Activated CD8-positive, alpha-beta T cell treated with anti-CD3 and anti-CD28 coated beads for 36 hours (primary cell): Measurements from ENCODE around the gene OVOL1. TPM values are rescaled to one million over a fixed set of nuclear protein-coding genes. Genes with fewer than 3 reads are reported as not detected.
"Not testable (repeated sequence)": the region's sequence is repeated elsewhere in the genome, so short reads cannot be mapped to it uniquely, and the experiment has no call there.

Experiments
- ATAC-seq: fragments of 200-7000 bp; cut with Tn5 transposase; one replicate; pipeline ENCODE4 v1.10.0; 2021; ENCODE audit warnings: mild to moderate bottlenecking, moderate library complexity
- CTCF ChIA-PET: fragments of 350-600 bp; sonication (Branson Sonifier 250); formaldehyde crosslinking; loops from one replicate; lab custom pipeline; 2021; ENCODE audit warnings: antibody characterized with exemption; lab: Charles Lee
- POLR2A ChIA-PET: fragments of 350-600 bp; sonication (Branson Sonifier 250); formaldehyde crosslinking; loops from one replicate; lab custom pipeline; 2021; ENCODE audit warnings: antibody characterized with exemption; lab: Charles Lee
- DNase-seq: peaks from one replicate; pipeline ENCODE4 v3.0.0-alpha.2; 2020
- H3K27ac Mint-ChIP-seq: one replicate; pipeline ENCODE4 v1.8.0; 2021; ENCODE audit warnings: mild to moderate bottlenecking, mixed read lengths
- H3K27me3 Mint-ChIP-seq: one replicate; pipeline ENCODE4 v1.8.0; 2021; ENCODE audit warnings: mixed read lengths
- H3K36me3 Mint-ChIP-seq: one replicate; pipeline ENCODE4 v1.8.0; 2021; ENCODE audit warnings: low read depth, mixed read lengths
- H3K4me1 Mint-ChIP-seq: one replicate; pipeline ENCODE4 v1.8.0; 2021; ENCODE audit warnings: low read depth, mixed read lengths
- H3K4me3 Mint-ChIP-seq: one replicate; pipeline ENCODE4 v1.8.0; 2021; ENCODE audit warnings: mild to moderate bottlenecking, moderate library complexity, mixed read lengths
- H3K9me3 Mint-ChIP-seq: one replicate; pipeline ENCODE4 v1.8.0; 2021; ENCODE audit warnings: mixed read lengths
- CTCF ChIP-seq: fragments of 200-600 bp; IDR thresholded peaks from one replicate; pipeline ENCODE4 v1.8.0; 2022; ENCODE audit warnings: antibody characterized with exemption, mild to moderate bottlenecking
- intact Hi-C: fragments of 100-400 bp; cut with micrococcal nuclease; formaldehyde crosslinking; loops from one replicate; pipeline ENCODE4 v1.10.0; 2022
- total RNA-seq, 2 experiments: library from RNA; stranded (reverse); gene quantifications; one replicate each; pipeline ENCODE4 v1.2.3, GENCODE V29; 2021

The OVOL1 gene
- total RNA-seq, 2 experiments from 2014 or later, result 0.90 to 1.2 TPM

- CTCF ChIA-PET, result interaction anchor here (1.6 to 4.5 kb wide), 3 partner anchors 13 to 51 kb away, joined by 3 to 26 read pairs (median 10); partner anchors contain the start of gene AP5B1
- DNase-seq, result no peak
- no peak overlapping the region for H3K4me3 Mint-ChIP-seq
- no peak for ATAC-seq
- intact Hi-C loops, result no loop called here
- peaks cover 4% of the 10 kb centered on the region for H3K4me1 Mint-ChIP-seq
- no peak for TF ChIP-seq CTCF
- H3K27ac Mint-ChIP-seq, result no peak overlapping the region
- H3K27me3 Mint-ChIP-seq, result no peaks in the 10 kb centered on the region
- H3K36me3 Mint-ChIP-seq, result no peaks in the 10 kb centered on the region
- POLR2A ChIA-PET, result interaction anchor here (0.8 kb wide), 1 partner anchor 1064 kb away, joined by 3 read pairs; no protein-coding TSS in a partner anchor
- no peaks in the 10 kb centered on the region for H3K9me3 Mint-ChIP-seq
Measured at GRCh38 chr11:65766535-65766934, 20.3 kb upstream of the OVOL1 start.

- Mint-ChIP-seq H3K4me3 (no peak overlapping the region), H3K4me1 (peaks cover 4% of the 10 kb centered on the region), H3K27ac (no peak overlapping the region), H3K9me3 (no peaks in the 10 kb centered on the region), H3K36me3 (no peaks in the 10 kb centered on the region), H3K27me3 (no peaks in the 10 kb centered on the region)
- DNase-seq (no peak), ATAC-seq (no peak)
- POLR2A ChIA-PET, result interaction anchor here (0.6 to 0.8 kb wide), 2 partner anchors 10 to 1065 kb away, joined by 3 read pairs; no protein-coding TSS in a partner anchor
- TF ChIP-seq CTCF, result no peak
- CTCF ChIA-PET, result interaction anchor here (1.0 to 4.5 kb wide), 4 partner anchors 9 to 50 kb away, joined by 3 to 26 read pairs (median 6); partner anchors contain the start of gene AP5B1
- intact Hi-C loops, result no loop called here
Measured at GRCh38 chr11:65767406-65767805, 19.5 kb upstream of the OVOL1 start.

GRCh38 chr11:65767806-65768205, 19.1 kb upstream of the OVOL1 start:
- H3K36me3 Mint-ChIP-seq, H3K9me3 Mint-ChIP-seq, intact Hi-C loops, POLR2A ChIA-PET, H3K4me3 Mint-ChIP-seq, ATAC-seq, H3K4me1 Mint-ChIP-seq, H3K27me3 Mint-ChIP-seq, DNase-seq, H3K27ac Mint-ChIP-seq: not testable (repeated sequence)
- CTCF ChIA-PET, result interaction anchor here (1.0 to 4.5 kb wide), 4 partner anchors 9 to 50 kb away, joined by 3 to 26 read pairs (median 6); partner anchors contain the start of gene AP5B1

- Mint-ChIP-seq H3K27me3 (no peaks in the 10 kb centered on the region), H3K9me3 (no peaks in the 10 kb centered on the region), H3K4me3 (no peak overlapping the region), H3K36me3 (peaks cover 1% of the 10 kb centered on the region), H3K4me1 (peaks cover 15% of the 10 kb centered on the region), H3K27ac (no peak overlapping the region)
- ChIA-PET CTCF (interaction anchor here (0.6 to 12.0 kb wide), 18 partner anchors 9 to 252 kb away, joined by 3 to 235 read pairs (median 8); partner anchors contain the start of genes AP5B1 and KAT5), POLR2A (interaction anchor here (0.6 to 0.7 kb wide), 2 partner anchors 79 to 430 kb away, joined by 3 read pairs; no protein-coding TSS in a partner anchor)
- no peak for ATAC-seq
- DNase-seq, result no peak
- intact Hi-C loops, result loop anchor here (5.0 kb wide), 1 partner anchor 59 kb away; the partner anchor contains the start of gene KAT5
- no peak for TF ChIP-seq CTCF
Measured at GRCh38 chr11:65770951-65771567, 15.8 kb upstream of the OVOL1 start.

- Mint-ChIP-seq H3K9me3 (no peaks in the 10 kb centered on the region), H3K27ac (no peak overlapping the region), H3K27me3 (no peaks in the 10 kb centered on the region), H3K36me3 (peaks cover 3% of the 10 kb centered on the region), H3K4me3 (no peak overlapping the region), H3K4me1 (peaks cover 21% of the 10 kb centered on the region)
- TF ChIP-seq CTCF, result no peak
- intact Hi-C loops, result loop anchor here (5.0 kb wide), 1 partner anchor 59 kb away; the partner anchor contains the start of gene KAT5
- CTCF ChIA-PET, result interaction anchor here (2.4 to 12.0 kb wide), 6 partner anchors 8 to 146 kb away, joined by 8 to 235 read pairs (median 13); partner anchors contain the start of genes AP5B1 and KAT5
- POLR2A ChIA-PET, result no interaction called here
- DNase-seq (no peak), ATAC-seq (no peak)
Measured at GRCh38 chr11:65771589-65772112, 15.2 kb upstream of the OVOL1 start.
